BE2C (cell line): Measurements from ENCODE around the gene GPSM1.

Experiments
- DNase-seq: peaks from one replicate; pipeline ENCODE4 v3.0.0-alpha.2; 2020
- H3K27me3 ChIP-seq: fragments of 250-450 bp; sonication (Bioruptor Pico); 2 replicates; pipeline ENCODE4 v1.5.1; 2020; ENCODE audit warnings: mild to moderate bottlenecking
- H3K36me3 ChIP-seq: fragments of 250-450 bp; sonication (Bioruptor Pico); 2 replicates; pipeline ENCODE4 v1.5.1; 2020; ENCODE audit warnings: mild to moderate bottlenecking
- H3K4me1 ChIP-seq: fragments of 250-450 bp; sonication (Bioruptor Pico); 2 replicates; pipeline ENCODE4 v1.5.1; 2020
- H3K4me3 ChIP-seq: 2 replicates; pipeline ENCODE4 v1.5.1; 2011; ENCODE audit warnings: low read depth, low read length
- H3K9me3 ChIP-seq: fragments of 250-450 bp; sonication (Bioruptor Pico); 2 replicates; pipeline ENCODE4 v1.5.1; 2020
- CTCF ChIP-seq: IDR thresholded peaks from 2 replicates; pipeline ENCODE4 v1.5.1; 2012; ENCODE audit warnings: mild to moderate bottlenecking, low read depth, low read length

GPSM1 gene

GRCh38 chr9:136393531-136393930, 66.2 kb downstream of the GPSM1 start:
- Histone ChIP-seq H3K9me3 (no peaks in the 10 kb centered on the region), H3K27me3 (no peaks in the 10 kb centered on the region), H3K4me1 (no peaks in the 10 kb centered on the region), H3K36me3 (peaks cover 88% of the 10 kb centered on the region), H3K4me3 (no peak overlapping the region)
- DNase-seq: no peak
- no peak for TF ChIP-seq CTCF

- no peak for DNase-seq
- no peak overlapping the region for H3K4me3 ChIP-seq
- no peak for TF ChIP-seq CTCF
- no peaks in the 10 kb centered on the region for H3K27me3 ChIP-seq
- H3K4me1 ChIP-seq: no peaks in the 10 kb centered on the region
- H3K9me3 ChIP-seq: no peaks in the 10 kb centered on the region
- H3K36me3 ChIP-seq: peaks cover 81% of the 10 kb centered on the region
Measured at GRCh38 chr9:136394312-136395019, 67.1 kb downstream of the GPSM1 start.

GRCh38 chr9:136395020-136395340, 67.6 kb downstream of the GPSM1 start:
- no peak overlapping the region for H3K4me3 ChIP-seq
- H3K36me3 ChIP-seq: peaks cover 77% of the 10 kb centered on the region
- TF ChIP-seq CTCF: no peak
- no peaks in the 10 kb centered on the region for H3K27me3 ChIP-seq
- H3K4me1 ChIP-seq: no peaks in the 10 kb centered on the region
- H3K9me3 ChIP-seq: no peaks in the 10 kb centered on the region
- DNase-seq: no peak

GRCh38 chr9:136395345-136396218, 68.2 kb downstream of the GPSM1 start:
- Histone ChIP-seq H3K4me3 (no peak overlapping the region), H3K4me1 (peaks cover 3% of the 10 kb centered on the region), H3K36me3 (peaks cover 75% of the 10 kb centered on the region), H3K27me3 (no peaks in the 10 kb centered on the region), H3K9me3 (no peaks in the 10 kb centered on the region)
- no peak for DNase-seq
- TF ChIP-seq CTCF: no peak

GRCh38 chr9:136396219-136396515, 68.8 kb downstream of the GPSM1 start:
- DNase-seq: no peak
- H3K27me3 ChIP-seq: no peaks in the 10 kb centered on the region
- no peak overlapping the region for H3K4me3 ChIP-seq
- H3K4me1 ChIP-seq: peaks cover 5% of the 10 kb centered on the region
- TF ChIP-seq CTCF: no peak
- no peaks in the 10 kb centered on the region for H3K9me3 ChIP-seq
- H3K36me3 ChIP-seq: peaks cover 71% of the 10 kb centered on the region

GRCh38 chr9:136397643-136398042, 70.3 kb downstream of the GPSM1 start:
- H3K4me1 ChIP-seq: peaks cover 5% of the 10 kb centered on the region
- H3K36me3 ChIP-seq: peaks cover 68% of the 10 kb centered on the region
- no peak for DNase-seq
- TF ChIP-seq CTCF: no peak
- no peaks in the 10 kb centered on the region for H3K9me3 ChIP-seq
- no peaks in the 10 kb centered on the region for H3K27me3 ChIP-seq
- no peak overlapping the region for H3K4me3 ChIP-seq
